Omental fat pad (tissue), 4 donors: ENCODE data around the gene FAM240A. TPM values are rescaled to one million over a fixed set of nuclear protein-coding genes. Genes with fewer than 3 reads are reported as not detected.

Experiments
- ATAC-seq: fragments of 150-250 bp; one replicate; pipeline ENCODE4 v1.9.1; 2016; ENCODE audit warnings: mild to moderate bottlenecking, moderate library complexity; ENCODE audit not compliant: low FRiP score
- DNase-seq: peaks from one replicate; pipeline ENCODE4 v3.0.0-alpha.2; 2019; ENCODE audit warnings: low spot score
- CTCF ChIP-seq, 3 donors: fragments of 450-650 bp; IDR thresholded peaks; one replicate each; pipeline ENCODE4 v1.5.1; 2016 to 2017; ENCODE audit warnings: antibody characterized with exemption in 3 of 3, mild to moderate bottlenecking in 3 of 3, moderate library complexity in 2 of 3
- total RNA-seq, 4 donors: library from RNA; depleted of rRNA; stranded (reverse); fragments of >200 nt; gene quantifications; one replicate each; pipeline ENCODE4 v1.1.0, GENCODE V29; 2016

The FAM240A gene
- total RNA-seq, 4 donors from 2014 or later, result not detected

GRCh38 chr3:46593274-46593862 is 19.0 kb upstream of the FAM240A start:
- no peak for DNase-seq
- TF ChIP-seq CTCF (IDR thresholded peaks at IDR 0.05), result no peak

GRCh38 chr3:46593979-46594378 is 18.3 kb upstream of the FAM240A start:
- DNase-seq (no peak), ATAC-seq (no peak)
- TF ChIP-seq CTCF (IDR thresholded peaks at IDR 0.05), result no peak

More at GRCh38 chr3:46593274-46593862, 19.0 kb upstream of the FAM240A start:
- ATAC-seq, result no peak

GRCh38 chr3:46594723-46595122 is 17.6 kb upstream of the FAM240A start:
- ATAC-seq, result no peak
- TF ChIP-seq CTCF (IDR thresholded peaks at IDR 0.05), result no peak
- DNase-seq, result no peak

GRCh38 chr3:46595819-46596314 is 16.5 kb upstream of the FAM240A start:
- TF ChIP-seq CTCF (IDR thresholded peaks at IDR 0.05), result no peak
- no peak for ATAC-seq

GRCh38 chr3:46599590-46599989 is 12.7 kb upstream of the FAM240A start:
- DNase-seq (no peak), ATAC-seq (no peak)
- TF ChIP-seq CTCF (IDR thresholded peaks at IDR 0.05), result no peak

More at GRCh38 chr3:46595819-46596314, 16.5 kb upstream of the FAM240A start:
- DNase-seq, result no peak

GRCh38 chr3:46603446-46604046 is 8.8 kb upstream of the FAM240A start:
- no peak for TF ChIP-seq CTCF (IDR thresholded peaks at IDR 0.05)
- DNase-seq (no peak), ATAC-seq (no peak)

- ATAC-seq (no peak), DNase-seq (no peak)
- no peak for TF ChIP-seq CTCF (IDR thresholded peaks at IDR 0.05)
These were observed 8.2 kb upstream of the FAM240A start for GRCh38 chr3:46604127-46604526.
